Measurements from ENCODE around the gene METTL6.
"Not testable (repeated sequence)": the region's sequence is repeated elsewhere in the genome, so short reads cannot be mapped to it uniquely, and the experiment has no call there.

The METTL6 gene, protein sequence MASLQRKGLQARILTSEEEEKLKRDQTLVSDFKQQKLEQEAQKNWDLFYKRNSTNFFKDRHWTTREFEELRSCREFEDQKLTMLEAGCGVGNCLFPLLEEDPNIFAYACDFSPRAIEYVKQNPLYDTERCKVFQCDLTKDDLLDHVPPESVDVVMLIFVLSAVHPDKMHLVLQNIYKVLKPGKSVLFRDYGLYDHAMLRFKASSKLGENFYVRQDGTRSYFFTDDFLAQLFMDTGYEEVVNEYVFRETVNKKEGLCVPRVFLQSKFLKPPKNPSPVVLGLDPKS
- 17.7 to 24.8 (median 21.3) reads per million in 3 experiments for total RNA-seq

DNA sequence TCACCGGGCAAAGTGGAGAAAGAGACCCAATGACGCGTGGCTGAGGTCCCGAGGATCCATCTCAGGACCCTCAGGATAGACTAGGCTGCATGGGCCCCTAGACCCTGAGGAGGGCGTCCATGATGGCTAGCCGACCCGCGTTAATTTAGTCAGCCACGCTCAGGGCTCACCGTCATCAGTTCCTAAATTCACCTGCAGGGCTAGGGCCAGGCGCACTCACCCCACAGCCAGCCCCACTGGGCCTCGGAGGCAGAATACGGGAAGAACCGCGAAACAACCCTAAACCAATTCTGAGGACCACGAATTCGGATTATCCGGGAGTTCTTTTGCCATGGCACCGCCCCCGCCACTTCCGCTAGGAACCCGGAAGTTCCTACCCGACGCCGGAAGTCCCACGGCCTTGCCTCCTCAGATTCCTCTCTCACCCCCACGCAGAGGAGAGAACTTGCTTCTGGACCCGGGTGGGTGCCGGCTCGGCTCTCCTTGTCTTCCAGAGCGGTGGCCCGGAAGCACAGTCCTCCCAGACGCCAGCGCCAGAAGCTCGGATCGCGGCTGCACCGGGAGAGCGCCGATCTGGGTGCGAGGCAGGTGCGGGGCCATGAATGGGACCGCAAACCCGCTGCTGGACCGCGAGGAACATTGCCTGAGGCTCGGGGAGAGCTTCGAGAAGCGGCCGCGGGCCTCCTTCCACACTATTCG, at the start of gene METTL6, which contains the start of gene EAF1:
Gene METTL6 (minus strand): TSS at position 363 of the 699 bp plus-strand sequence. CDS start 1,033 bp downstream, outside the sequence.
Gene EAF1 (plus strand): TSS at position 417 of the 699 bp plus-strand sequence. CDS start 182 bp downstream, at position 599.
- peak; percentile 81 for DNase-seq

DNA sequence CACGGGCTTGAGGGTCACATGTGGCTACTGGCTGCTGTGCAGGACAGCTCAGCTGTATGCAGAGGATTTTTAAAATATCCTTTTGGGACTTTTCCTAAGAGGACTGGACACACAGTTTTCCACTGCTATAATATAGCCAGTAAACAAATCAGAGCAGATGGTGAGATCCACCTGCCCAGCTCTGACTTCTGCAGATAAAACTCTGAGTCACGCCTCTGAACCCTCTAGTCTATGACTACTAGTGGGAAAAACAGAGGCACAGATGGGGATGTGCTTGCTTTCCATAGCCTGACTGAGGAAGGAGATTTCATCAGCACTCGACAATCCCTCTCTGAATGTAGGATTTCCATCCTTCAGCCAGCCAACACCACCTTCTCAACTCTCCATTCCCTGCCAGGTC, 49.0 kb upstream of the METTL6 start:
- no peak for DNase-seq

DNA sequence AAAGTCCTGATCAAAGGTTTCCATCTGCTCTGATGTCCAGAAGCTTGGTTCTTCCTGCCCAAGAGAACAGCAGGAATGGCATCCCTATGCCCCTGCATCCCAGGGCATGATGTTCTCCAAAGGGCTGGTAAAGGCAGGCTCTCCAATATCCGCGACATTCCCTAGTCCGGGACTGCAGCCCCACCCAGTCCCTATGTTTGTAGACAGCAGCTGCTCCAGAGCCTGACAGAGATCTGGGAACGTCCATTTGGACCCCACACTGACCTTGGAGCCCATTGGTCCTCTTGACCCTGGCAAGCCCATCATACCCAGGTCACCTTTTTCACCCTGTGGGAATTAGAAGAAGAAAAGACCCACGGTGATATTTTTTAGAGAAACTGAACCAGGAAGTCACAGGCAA, 47.8 kb upstream of the METTL6 start:
- no peak for DNase-seq

DNA sequence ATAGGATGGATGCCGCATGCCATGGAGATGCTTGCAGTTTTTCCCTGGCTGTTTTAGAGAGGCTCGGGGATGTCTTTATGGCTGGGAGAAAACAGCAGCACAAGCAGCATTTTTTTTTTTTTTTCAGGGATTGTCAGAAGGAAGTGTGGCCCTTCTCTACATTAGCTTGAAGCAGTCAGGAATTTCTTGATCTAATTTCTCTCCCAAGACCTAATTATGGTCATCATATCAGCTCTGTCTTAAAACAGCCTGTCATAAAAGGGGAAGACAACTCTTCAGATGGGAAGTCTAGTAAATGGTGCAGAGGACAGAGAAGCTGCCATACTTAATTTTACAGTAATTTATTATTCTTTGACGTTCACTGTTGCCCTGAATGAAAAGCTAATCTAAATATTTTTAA, 44.5 kb upstream of the METTL6 start:
- DNase-seq, result no peak

DNA sequence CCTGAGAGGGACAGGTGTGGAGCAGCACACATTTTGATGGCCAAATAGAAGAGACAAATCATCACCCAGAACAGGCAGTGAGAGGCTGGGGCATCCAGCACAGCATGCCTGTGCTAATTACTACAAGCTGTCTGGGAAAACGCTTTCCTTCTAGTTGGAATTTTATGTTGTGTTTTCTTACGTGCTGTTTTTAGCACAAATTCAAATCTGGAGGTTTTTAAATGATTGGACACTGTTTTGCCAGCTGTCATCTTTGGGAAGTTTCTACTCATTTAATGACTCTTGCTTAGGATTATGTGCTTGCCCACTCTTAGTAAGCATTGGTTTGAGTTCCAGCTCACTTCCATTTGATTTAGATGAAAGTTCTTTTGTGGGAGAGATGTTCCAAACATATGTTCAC, 43.5 kb upstream of the METTL6 start:
- DNase-seq, result no peak

DNA sequence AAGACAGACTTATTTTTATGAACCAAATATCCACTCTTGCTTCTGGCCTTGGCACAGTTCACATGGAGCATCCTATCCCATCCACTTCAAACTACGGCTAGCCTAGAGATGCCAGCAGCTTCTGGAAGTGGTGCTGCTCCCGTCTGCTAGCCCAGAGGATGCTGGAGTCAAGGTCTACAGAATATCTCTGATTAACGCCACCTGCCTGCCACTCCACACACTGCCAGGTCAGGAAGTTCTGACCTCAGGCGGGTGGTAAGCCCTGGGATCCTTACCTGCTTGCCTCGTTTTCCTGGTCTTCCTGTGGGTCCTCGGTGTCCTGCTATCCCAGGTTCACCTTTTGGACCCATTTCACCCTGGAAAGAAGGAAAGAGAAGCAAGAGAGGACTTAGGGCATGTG, 42.9 kb upstream of the METTL6 start:
- DNase-seq, result no peak

DNA sequence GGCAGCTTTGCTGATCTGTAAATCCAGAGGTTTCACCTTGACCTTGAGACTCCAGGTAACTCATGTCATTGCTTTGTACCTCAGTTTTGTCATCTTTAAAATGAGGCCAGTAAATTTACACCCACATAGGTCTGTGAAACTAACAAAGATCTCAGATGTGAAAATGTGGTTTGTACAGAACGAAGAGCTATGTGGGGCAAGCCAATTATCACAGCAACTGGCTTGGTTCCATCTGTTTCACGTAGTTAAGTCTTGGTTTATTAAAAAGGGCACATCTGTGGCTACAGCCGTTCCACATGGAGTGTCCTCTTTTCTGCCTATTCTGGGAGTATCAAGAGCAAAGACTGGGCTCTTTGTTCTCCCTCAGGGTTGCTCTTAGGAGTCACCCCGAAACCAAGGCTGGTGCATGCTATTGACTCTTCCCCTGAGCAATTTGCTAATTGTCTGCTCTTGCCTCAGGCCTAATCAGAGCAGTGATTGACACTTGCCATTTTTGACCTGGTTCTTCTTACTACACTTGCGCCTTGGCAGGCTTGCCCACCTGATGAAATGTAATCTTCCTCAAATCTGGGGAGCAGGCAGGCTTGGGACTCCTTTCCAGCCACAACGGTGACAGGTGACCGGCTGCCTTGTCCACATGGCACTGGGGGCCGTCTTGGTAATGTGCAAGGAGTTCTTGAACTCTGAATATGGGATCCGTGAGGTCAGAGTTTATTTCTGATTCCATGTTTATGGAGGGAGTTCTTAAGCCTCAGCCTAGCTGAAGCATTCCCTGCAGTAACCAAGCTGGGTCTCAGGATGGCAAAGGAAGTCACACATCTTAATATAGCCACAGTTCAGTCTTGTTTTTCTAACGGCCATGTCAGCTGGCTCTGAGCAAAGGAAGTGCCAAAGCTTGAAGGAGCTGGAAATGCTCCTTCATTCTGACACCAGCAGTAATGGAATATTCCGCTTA, 40.2 kb upstream of the METTL6 start:
- DNase-seq, result no peak

DNA sequence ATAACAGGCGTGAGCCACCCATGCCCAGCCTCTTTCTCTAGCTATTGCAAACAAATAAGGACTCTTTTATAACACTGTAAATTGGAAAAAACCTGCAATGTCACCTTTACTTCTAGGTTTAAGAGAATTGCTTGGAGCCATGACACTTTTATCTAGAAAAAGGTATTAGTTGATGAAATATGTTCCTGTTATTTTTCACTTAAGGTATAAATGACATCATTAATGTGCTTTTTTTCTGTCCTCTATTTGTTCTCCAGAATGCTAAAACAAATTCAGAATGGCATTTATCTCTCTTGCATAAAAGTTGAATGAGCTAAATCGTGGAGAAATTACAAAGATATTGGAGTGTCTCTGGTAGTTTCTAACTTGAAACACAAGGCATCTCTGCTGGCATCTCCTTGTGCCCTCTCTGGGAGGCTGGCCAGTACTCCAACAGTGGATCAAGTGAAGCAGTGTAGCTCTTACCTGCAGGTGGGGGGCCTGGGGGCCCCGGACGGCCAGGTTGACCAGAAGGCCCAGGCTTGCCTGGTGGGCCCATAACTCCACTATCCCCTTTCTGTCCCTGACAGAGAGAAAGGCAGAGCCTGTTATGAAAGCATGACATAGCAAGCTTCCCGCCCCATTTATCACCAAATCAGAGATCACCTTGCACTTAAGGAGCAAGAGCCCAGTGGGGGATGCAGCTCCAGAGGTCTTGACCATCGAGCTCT, 38.7 kb upstream of the METTL6 start:
- DNase-seq, result no peak

DNA sequence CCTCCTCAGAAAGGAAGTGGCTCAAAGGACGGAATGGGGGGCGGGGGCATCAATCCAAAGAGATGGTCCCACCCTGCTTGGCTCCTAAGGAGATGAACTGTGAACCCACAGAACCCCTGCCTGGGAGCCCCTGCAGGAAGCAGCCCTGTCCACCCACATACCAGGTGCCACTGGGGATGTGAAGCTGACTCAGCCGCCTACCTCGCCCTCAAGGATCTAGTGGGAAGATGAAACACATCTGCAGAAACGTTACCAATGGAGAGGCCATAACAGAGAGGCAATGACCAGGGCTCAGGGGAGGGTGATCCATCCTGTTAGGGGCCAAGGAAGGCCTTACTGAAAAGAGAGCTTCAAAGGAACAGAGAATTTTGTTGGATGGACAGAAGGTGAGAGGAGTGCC, 35.1 kb upstream of the METTL6 start:
- no peak for DNase-seq

DNA sequence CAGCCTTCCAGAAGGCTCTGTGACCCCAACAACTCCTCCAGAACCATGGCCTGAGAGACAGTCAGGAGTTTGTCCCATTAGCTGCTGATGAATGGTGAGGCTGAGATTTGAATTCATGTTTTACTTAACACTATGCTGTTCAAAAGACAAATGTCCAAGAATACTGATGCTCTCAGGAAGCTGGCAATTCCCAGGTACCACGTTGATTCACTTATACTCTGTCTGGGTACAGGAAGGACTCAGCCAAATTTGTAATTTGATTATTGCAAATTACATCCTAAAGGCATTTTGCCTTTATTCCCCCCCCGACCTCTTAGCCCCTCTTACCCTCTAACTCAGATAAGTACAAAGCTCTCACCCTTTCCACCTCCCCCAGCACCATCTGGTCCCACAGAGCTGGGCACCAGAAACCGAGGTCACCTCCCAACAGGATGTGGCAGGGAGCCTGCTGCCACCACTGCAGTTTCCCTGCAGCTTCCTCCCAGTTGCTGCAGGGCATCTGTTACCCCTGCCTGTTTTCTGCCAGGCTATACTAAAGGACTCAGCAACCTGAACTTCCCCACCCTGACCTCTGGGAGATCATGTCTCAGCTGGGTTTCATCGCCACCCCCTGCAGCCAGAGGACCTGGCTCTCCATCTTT, 33.7 kb upstream of the METTL6 start:
- DNase-seq, result no peak

DNA sequence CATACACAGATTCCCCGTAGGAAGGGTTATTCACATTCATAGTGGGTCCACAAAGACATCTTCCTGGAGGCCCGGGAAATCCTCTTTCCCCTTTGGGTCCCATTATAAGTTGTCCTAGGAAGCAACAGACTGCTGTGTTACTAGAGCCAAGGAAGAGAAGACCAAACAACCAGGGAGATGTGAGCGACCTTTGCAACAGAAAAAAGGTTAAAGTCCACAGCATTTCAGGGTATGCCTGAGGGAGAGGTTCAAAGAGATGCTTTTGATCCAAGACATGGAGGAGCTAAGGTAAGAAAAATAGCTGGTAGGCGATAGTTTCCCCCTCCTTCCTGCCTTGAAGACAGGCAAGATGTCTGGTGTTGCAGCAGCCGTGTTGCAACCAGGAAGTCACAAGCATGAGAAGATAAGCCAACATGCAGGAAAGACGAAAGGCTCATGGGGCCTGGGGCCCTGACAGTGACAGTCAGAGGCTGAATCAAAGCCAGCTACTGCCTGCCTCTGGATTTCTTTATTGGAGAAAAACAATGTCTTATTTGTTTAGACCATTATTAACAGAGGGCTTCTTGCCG, 31.0 kb upstream of the METTL6 start:
- DNase-seq, result no peak

DNA sequence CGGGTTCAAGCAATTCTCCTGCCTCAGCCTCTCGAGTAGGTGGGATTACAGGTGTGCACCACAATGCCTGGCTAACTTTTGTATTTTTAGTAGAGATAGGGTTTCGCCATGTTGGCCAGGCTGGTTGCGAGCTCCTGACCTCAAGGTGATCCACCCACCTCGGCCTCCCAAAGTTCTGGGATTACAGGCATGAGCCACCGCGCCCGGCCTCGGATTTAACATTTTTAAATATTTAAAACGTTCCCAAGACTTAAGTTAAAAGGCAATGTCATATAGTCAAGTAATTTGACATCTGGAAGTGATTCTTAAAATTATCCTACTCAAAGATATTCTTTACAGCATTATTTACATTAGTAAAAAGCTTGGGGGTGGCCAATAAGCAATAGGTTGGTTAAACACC, 29.6 kb upstream of the METTL6 start:
- DNase-seq, result not testable (repeated sequence)

DNA sequence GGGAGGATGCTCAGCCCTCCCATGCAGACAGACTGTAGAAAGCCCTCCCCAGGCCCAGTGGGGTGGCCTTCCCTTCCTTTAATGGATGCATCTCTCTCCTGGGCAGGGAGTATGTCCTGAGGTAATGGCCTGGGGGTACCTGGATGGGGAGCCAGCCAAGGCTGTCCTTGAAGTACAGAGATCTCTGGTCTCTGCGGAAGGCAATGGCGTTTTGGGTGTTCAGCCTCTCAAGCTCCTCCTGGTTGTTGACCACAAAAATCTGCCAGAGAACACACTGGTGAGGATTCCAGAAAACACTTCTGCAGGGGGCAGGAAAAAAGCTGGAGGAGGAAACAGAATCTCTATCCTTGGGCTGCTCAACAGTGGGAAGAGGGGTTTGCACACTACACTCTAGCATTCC, 29.0 kb upstream of the METTL6 start:
- DNase-seq, result no peak

DNA sequence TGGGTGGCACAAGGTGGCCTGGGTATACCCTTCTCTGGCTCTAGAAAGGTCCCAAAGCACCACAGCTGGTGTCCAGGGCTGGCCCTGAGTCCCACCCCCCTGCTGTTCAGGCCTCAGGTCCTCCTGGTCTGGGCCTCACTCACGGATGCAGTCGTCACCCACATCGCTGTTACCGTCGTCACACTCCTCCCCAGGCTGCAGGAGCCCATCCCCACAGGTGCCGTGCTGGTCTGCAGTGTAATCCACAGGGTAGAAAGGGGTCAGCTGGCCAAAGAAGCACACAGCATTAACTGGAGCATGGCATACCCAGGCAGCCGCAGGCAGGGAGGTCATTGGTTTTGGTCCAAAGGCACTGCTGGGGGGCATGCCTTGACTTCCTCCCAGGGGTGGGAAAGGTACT, 28.4 kb upstream of the METTL6 start:
- no peak for DNase-seq

DNA sequence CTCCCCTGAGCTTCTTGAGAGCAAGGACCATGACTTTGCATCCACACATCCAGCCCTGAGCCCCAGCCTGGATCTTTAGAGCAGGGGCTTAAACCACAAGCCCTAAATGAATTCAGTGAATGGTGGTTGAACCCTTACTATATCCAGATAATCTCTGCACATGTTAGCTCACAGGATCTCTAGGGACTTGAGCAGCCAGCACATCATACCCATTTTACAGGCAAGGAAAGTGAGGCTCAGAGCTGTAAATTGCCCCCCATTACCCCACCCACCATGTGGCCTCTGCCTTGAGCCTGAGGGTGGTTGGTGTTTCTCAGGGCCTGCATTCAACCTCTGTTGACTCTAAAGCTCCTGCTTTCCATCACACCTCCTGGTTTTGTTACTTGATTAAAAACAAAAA, 27.6 kb upstream of the METTL6 start:
- DNase-seq, result no peak

DNA sequence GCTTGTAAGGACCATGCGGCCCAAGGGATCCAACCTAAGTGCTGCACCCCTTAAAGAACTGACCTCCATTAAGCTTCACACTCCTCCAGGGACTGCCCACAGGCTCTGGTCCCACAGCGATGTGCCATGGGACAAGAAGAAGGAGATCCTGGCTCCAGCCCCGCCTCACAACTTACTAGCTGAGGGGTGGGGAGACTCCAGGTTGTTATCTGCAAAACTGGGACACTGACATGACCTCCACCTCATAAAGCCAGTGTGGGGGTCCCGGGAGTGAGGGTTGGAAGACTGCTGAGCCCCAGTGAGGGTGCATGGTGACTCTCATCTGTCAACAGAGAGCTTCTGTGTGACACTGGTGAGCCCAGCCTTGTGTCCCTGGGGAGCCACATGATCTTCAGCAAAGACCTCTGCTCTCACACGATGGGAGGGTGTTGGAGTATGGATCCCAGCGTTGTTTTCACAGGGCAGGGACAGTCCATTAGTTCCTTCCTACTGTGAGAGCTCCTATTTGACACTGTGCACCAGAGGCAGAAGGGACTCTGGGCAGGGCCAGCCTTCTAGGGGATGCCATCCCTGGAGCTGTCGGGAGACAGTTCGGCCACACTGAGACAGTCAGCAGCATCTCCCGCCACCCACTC, 26.8 kb upstream of the METTL6 start:
- no peak for DNase-seq

DNA sequence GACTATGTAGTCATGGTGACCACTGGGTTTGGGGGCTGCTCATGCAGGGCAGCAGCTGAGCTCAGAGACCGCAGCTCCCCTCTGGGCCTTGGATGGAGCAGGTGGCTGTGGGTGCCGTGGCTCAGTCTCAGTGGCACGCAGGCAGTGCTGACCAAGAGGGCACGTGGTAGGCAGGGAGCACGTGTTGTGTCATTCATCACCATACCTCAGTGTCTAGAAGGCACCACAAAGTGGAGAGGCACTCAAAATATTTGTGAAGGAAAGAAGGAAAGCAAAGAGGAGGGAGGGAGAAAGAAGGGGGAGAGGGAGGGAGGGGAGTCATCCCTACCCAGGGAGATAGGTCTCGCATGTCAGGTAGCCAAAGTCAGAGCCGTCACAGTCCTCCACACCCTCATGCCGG, 26.2 kb upstream of the METTL6 start:
- no peak for DNase-seq

DNA sequence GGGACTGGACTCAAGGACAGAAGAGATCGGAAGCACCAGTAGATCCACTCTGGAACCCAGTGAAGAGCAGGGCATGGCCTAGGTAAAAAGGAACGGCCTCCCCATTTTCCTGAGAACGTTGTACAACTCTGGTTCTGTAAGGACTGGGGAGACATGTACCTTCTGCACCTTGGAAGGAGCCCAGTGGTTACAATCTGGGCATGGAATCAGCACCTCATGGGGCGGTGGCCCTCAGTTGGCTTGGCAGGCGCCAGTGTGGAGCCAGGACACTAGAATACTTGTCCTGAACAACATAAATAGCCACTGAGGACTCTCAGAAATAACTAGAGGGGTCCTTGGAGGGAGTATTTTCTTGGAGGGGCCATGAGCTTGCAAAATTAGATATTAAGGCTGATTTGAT, 25.6 kb upstream of the METTL6 start:
- no peak for DNase-seq

DNA sequence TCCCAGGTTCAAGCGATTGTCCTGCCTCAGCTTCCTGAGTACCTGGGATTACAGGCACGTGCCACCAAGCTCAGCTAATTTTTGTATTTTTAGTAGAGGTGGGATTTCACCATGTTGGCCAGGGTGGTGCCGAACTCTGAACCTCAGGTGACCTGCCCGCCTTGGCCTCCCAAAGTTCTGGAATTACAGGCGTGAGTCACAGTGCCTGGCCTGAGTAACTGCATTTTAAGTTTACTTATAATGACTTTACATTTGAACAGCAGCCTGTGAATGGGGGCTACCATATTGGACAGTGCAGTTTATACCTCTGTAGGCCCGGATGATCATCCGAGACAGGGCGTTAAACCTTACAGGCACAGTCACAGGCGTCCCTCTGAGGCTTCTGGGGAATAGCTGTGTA, 24.8 kb upstream of the METTL6 start:
- no peak for DNase-seq

DNA sequence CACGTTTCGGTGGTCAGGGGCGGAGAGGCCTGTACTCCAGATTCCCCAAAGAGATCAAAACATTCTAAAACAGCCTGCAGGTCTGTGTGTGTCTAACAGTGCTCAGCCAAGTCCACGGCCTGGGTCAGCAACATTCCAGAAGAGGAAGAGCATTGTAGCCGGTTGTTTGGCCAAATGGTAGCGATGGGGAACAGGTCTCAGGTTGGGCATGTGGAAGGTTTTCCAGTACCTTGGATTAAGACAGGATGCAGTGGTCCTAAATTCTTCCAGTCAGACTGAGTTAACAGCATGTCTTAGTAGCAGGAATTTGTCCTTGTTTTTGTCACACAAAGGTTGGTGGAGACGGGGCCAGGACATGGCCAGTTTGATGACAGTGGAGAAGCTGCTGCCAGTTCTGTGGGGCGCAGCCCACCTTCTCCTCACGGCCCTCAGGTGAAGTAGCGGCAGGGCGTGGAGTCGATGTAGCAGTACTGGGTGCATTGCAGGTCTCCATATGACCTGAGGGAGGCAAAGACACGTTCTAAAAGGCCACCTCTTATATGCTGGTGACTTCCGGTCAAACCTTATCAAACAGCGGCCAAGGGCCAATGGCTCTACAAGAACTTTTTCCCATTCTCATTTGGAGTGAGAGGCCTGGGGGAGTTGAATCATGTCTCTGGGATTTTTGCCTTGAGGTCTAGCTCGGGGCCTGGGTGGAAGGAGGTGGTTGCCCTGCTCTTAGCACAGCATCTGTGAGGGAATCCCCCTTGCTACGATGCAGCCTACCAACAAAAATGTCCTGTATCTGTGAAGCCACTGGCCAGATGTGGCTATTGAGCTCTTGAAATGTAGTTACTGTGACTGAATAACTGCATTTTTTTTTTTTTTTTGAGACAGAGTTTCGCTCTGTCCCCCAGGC, 24.1 kb upstream of the METTL6 start:
- DNase-seq, result no peak
